ENCODE data around the gene GNAQ.

DNA sequence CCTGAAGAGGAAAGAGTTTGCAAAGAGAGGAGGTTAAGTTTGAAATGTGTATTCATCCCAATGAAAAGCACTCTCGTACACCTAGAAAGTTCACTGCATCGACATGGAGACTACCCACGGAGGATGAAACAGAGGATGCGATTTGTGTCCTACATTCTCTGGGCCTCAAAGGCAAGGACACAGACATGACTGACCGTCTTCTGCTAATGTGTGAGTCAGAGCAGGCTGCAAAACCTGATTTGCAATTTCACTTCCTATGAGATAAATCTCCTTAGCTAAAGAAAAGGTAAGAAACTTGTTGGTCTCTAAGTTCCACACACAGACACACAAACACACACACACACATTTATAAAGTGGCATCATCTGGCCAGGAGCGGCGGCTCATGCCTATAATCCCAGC, 98.6 kb downstream of the GNAQ start:
- TF ChIP-seq, protein P1, sequence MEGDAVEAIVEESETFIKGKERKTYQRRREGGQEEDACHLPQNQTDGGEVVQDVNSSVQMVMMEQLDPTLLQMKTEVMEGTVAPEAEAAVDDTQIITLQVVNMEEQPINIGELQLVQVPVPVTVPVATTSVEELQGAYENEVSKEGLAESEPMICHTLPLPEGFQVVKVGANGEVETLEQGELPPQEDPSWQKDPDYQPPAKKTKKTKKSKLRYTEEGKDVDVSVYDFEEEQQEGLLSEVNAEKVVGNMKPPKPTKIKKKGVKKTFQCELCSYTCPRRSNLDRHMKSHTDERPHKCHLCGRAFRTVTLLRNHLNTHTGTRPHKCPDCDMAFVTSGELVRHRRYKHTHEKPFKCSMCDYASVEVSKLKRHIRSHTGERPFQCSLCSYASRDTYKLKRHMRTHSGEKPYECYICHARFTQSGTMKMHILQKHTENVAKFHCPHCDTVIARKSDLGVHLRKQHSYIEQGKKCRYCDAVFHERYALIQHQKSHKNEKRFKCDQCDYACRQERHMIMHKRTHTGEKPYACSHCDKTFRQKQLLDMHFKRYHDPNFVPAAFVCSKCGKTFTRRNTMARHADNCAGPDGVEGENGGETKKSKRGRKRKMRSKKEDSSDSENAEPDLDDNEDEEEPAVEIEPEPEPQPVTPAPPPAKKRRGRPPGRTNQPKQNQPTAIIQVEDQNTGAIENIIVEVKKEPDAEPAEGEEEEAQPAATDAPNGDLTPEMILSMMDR (conservative IDR thresholded peaks at IDR 0.05; ENCODE audit: low read depth in 2 of 2) = no peak
- no peak for TF ChIP-seq EZH2phosphoT487 (IDR thresholded peaks at IDR 0.05; ENCODE audit: unreplicated experiment)
- TF ChIP-seq ZNF331 (CRISPR knock-in tag; IDR thresholded peaks at IDR 0.05; ENCODE audit: low read depth) = no peak
